ENCODE data around the gene FRMPD3. TPM values are rescaled to one million over a fixed set of nuclear protein-coding genes. Genes with fewer than 3 reads are reported as not detected.

FRMPD3 gene
- total and polyA plus RNA-seq, 8 donors = 0.32 to 10.6 (median 7.9) TPM

DNA sequence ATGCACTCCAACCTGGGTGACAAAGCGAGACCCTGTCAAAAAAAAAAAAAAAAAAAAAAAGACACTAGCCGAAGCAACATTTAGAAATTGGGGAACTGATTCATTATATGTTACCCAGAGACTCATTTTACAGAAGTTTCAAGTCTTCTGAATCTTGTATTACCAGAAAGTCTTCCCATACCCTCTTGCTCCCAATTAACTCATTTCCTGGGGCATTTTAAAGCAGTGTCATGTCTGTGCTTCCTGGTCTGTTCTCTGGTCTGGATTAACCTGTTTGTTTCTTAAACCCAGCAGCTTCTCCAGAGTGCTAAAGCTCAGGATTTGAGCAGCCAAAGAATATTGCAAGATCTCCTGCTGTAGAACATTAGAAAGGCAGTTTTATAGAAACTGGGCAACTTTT is 43.7 kb downstream of the FRMPD3 start:
- no peak for DNase-seq
- Histone ChIP-seq H3K27ac (no peak overlapping the region), H3K4me3 (no peak overlapping the region), H3K36me3 (no peaks in the 10 kb centered on the region), H3K9me3 (no peaks in the 10 kb centered on the region), H3K27me3 (peaks cover 0 to 7% of the 10 kb centered on the region in 2 donors), H3K4me1 (no peaks in the 10 kb centered on the region)
- ATAC-seq = no peak
- intact Hi-C loops (cut with DNase I) = no loop called here
- no peak for TF ChIP-seq CTCF (IDR thresholded peaks at IDR 0.05)

GRCh38 chrX:107496786-107497185 is 47.3 kb downstream of the FRMPD3 start:
- Histone ChIP-seq H3K27ac (no peak overlapping the region), H3K36me3 (no peaks in the 10 kb centered on the region), H3K27me3 (peaks cover 0 to 7% of the 10 kb centered on the region in 2 donors), H3K9me3 (no peaks in the 10 kb centered on the region), H3K4me3 (no peak overlapping the region), H3K4me1 (no peaks in the 10 kb centered on the region)
- intact Hi-C loops (cut with DNase I) = no loop called here
- DNase-seq (no peak), ATAC-seq (no peak)
- no peak for TF ChIP-seq CTCF (IDR thresholded peaks at IDR 0.05)

Other genes starting within 250 kb of the FRMPD3 start
- 1 to 10 TPM; 1.1 to 2.3 TPM for gene NUP62CL, start 243.2 kb upstream of the FRMPD3 start, total RNA-seq
- 1 to 10 TPM; 4.3 to 8.2 (median 6.3) TPM for gene NUP62CL, start 243.2 kb upstream of the FRMPD3 start, polyA plus RNA-seq (ENCODE audit: insufficient read length in 6 of 6)
- 1 to 10 TPM in 1 of 2 donors, not detected in 1; 1.2 TPM for gene DNAAF6, start 243.0 kb upstream of the FRMPD3 start, total RNA-seq
- 1 to 10 TPM in 3 of 6 donors, under 1 TPM in 3; 0.14 to 1.7 (median 0.83) TPM for gene DNAAF6, start 243.0 kb upstream of the FRMPD3 start, polyA plus RNA-seq (ENCODE audit: insufficient read length in 6 of 6)
- 10 to 100 TPM; 29.4 to 36.2 TPM for gene PRPS1, start 178.9 kb downstream of the FRMPD3 start, total RNA-seq
- 10 to 100 TPM; 37.6 to 45.3 (median 43.1) TPM for gene PRPS1, start 178.9 kb downstream of the FRMPD3 start, polyA plus RNA-seq (ENCODE audit: insufficient read length in 6 of 6)

Measured in left lung (tissue), 10 donors.